Measurements from ENCODE around the gene ZNF367.
"Not testable (repeated sequence)": the region's sequence is repeated elsewhere in the genome, so short reads cannot be mapped to it uniquely, and the experiment has no call there.

Gene ZNF367

DNA sequence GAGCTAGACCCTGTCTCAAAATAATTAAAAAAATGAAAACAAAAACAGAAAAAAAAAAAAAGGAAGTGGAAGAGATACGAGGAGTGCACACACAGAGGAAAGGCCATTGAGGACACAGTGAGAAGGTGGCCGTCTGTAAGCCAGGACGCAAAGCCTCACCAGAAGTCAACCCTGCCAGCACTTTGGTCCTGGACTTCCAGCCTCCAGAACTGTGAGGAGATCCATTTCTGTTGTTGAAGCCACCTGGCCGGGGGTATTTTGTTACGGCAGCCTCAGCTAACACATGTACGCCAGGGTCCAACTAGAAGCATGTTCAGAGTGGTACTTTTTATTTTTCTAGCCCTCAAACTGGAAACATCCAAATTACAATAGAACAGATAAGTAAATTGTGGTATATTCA lies 56.5 kb downstream of the ZNF367 start:
- DNase-seq (ENCODE audit: low read depth) = no peak

DNA sequence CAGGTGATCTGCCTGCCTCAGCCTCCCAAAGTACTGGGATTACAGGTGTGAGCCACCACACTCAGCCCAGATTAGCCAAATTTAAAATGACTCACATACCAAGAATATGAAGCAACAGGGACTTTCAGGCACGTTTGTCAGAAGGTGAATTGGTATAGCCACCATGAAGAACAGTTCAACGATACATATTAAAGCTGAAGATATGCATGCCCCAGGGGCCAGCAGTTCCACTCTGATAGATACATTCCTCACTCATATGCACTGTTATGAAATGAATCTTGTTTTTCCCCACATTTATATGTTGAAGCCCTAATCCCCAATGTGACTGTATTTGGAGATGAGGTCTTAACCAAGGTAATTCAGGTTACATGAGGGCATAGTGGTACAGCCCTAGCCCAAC lies 57.2 kb downstream of the ZNF367 start:
- DNase-seq (ENCODE audit: low read depth) = no peak

DNA sequence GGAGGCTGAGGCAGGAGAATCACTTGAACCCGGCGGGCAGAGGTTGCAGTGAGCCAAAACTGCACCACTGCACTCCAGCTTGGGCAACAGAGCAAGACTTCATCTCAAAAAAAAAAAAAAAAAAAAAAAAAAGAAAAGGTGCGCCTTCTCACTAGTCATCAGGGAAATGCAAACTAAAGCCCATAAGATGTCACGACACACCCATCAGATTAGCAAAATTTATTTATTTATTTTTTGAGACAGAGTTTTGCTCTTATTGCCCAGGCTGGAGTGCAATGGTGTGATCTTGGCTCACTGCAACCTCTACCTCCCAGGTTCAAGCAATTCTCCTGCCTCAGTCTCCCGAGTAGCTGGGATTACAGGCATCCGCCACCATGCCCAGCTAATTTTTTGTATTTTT lies 57.6 kb downstream of the ZNF367 start:
- DNase-seq (ENCODE audit: low read depth) = not testable (repeated sequence)

DNA sequence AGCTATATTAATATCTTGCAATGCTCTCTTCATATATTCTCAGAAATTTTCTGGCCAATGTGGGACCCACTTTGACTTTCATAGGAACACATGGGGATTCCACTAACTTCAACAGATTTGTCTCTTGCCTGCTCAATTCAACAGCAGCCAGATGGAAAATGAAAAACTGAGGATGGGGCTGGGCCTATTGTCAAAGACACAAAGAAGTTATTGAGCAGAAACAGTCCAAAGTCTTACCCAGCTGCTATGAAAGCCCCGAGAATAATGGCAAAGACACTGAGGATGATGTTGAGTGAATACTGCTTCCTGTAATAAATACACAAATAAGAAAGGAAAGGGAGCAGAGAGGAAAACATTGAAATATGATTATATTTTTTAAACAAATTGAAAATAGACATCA lies 67.3 kb downstream of the ZNF367 start:
- DNase-seq (ENCODE audit: low read depth) = no peak

DNA sequence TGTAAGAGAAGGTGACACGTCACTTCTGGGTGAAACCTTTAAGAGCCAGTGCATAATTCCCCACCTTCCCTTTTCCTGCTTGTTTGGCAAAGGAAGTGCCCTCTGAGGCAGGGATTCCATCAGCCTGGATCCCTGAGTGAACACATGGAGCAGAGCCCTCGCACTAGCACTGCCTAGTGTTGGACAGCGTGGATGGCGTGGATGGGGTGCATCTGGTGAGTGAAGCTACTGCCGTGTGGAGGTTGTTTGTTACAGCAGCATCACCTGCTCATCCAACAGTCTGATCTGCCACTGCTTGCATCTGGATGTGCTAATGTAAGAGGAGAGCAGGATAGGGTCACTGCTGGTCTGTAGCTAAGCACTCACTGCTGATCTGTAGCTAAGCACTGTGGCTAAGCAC lies 69.9 kb downstream of the ZNF367 start:
- no peak for DNase-seq (ENCODE audit: low read depth)

DNA sequence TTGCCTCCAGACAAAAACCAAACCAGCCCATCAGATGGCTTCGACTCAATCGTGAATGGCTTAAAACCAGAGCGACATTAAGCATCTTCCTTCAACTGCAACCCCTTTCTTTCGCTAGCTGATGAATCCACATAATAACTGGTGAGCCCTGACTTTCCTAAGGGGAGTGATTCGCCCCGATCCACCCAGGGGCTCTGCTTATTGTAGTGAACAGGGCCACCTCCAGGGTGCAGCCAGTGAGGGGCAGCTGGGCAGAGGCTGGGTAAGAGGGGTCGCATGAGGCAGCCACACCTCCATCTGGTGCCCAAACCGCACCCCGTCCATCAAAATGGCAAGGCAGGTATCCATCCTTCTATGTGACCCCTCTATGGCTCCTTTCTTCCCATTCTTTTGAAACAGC lies 72.6 kb downstream of the ZNF367 start:
- DNase-seq (ENCODE audit: low read depth) = no peak

DNA sequence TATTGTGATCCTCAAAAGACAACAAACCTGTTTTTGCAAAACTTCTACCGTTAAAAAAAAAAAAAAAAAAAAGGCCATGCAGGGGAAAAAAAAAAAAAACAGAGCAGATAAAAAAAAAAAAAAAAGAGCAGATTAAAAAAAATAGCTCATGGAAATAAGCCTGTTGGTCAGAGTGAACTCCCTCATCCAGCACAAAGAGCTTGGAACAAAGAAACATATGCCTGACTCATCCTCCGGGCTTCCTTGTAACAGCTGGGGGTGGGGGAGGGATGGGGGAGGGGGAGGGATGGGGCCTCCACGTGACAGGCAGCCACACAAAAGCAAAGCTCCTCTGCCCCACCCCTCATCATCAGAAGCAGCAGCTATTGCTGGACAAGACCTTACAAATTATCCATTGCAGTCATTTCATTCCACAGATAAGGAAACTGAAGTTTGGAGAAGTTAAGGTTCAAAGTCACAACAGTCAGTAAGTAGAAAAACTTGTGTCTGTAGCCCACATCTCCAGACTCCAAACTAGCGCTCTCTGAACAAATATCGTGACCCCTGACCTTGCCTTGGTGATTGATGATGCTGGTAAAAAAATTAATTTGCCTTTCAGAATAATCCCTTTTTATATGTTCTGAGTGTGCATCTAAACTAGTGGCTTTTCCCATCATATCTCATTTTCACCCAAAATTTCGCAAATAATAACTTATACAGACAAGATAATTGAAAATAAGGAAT lies 73.6 kb downstream of the ZNF367 start:
- peak; percentile 61 for DNase-seq (ENCODE audit: low read depth)

DNA sequence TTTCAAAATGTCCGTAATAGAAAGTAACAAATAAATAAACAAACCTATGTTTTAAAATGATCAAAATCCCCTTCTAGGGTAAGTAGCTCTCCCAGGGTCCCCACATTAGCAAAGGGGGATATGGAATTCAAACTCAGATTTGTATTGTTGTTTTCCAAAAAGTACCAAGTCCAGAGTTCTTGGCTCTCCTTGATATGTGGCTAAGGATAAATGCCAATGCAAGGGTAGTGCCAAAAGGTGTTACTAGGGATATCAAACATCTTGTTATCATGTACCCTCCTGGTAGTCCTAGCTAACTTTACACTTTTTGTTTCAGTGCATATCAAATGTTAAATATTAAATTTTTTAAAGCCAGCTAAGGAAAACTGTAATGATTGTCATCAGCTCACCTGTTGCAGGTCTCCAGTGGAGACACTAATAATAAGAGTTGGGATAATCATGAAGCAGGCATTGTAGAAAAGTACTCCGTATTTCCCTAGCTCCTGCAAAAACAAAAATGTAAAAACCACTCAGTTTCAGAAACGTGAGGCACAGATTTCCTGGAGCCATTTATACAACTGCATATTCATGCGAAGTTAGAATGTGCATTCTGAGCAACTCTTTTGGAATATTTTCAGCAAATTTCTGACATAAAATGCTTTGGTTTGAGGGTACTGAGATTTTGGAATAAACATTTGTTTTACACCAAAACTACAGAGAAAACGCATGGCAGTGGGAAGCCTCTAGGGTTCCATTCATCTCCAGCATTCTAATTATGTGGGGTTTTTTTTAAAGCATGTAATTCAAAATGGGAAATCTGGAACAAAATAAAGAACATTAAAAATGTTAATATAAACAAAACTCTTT lies 74.4 kb downstream of the ZNF367 start:
- no peak for DNase-seq (ENCODE audit: low read depth)

DNA sequence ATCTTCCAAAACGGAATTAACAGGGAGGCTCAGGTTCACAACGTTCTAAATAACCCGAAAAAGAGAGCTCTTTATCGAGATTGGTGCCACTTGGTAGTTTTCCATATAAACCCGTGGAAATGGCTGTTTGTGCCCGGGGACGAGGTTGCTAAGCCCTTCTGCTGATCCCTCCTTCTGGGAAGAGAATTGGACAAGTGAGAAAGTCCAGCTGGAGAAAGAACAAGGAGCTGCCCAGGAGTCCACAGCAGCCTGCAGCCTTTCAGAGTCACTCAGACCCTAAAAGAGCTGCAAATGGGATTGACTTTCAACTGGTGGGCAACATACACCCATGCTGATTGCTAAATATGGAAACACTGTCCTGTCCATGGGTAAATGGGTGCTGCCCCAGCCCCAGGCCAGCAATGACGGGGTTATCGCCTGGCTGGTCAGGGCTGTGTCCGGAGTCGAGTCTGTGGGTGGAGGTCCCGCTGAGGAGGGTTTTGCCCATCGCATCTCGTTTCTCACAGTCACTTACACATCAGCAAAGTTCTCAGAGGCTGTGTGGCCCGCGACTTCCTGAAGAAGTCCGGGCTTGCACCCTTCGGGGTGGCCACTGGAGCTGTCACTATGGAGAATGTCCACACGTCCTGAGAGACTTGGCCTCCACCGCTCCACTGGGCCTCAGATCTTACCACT lies 75.5 kb downstream of the ZNF367 start:
- DNase-seq (ENCODE audit: low read depth) = no peak

DNA sequence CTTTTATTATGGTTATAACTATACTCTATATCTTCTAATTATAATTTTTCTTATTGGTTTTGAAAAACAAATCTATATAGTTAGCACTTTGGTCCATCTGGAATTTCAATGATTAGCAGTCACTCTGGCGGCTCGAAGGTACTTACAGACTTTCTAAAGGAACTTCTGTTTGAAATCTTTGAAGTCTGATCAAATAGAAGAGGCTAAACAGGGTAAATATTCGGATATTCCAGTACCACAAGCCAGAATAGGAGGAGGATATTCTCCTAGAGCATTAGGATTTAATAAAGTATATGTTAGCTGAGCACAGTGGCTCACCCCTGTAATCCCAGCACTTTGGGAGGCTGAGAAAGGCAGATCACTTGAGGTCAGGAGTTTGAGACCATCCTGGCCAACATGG lies 77.5 kb downstream of the ZNF367 start:
- DNase-seq (ENCODE audit: low read depth) = no peak

DNA sequence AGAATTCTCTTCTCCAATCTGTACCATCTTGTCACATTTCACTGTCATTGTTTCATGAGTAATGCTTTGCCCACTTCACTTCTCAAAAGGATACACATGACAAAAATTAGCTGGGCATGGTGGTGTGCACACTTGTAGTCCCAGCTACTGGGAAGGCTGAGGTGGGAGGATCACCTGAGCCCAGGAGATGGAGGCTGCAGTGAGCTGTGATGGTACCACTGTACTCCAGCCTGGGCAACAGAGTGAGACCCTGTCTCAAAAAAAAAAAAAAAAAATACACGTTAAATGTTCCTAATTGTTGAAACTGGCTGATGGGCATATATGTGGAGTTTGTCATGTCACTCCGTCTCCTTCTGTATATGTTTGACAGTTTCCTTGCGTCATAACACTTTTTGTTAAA lies 79.9 kb downstream of the ZNF367 start:
- DNase-seq (ENCODE audit: low read depth) = no peak
